Type B pancreatic cell (in vitro differentiated cells): ENCODE data around the gene RAD23A. TPM values are rescaled to one million over a fixed set of nuclear protein-coding genes. Genes with fewer than 3 reads are reported as not detected.

Experiments used
- DNase-seq: peaks from one replicate; pipeline ENCODE4 v3.0.0; 2021; ENCODE audit warnings: mixed read lengths; ENCODE audit not compliant: unreplicated experiment; ENCODE audit errors: extremely low spot score
- H3K27ac Mint-ChIP-seq: 2 replicates; pipeline ENCODE4 v1.8.0; 2021; ENCODE audit warnings: mild to moderate bottlenecking, mixed read lengths
- H3K27me3 Mint-ChIP-seq: 2 replicates; pipeline ENCODE4 v1.8.0; 2021; ENCODE audit warnings: mixed read lengths
- H3K36me3 Mint-ChIP-seq: 2 replicates; pipeline ENCODE4 v1.8.0; 2021; ENCODE audit warnings: mixed read lengths
- H3K4me1 Mint-ChIP-seq: one replicate; pipeline ENCODE4 v1.8.0; 2021; ENCODE audit warnings: mixed read lengths; ENCODE audit not compliant: unreplicated experiment
- H3K4me3 Mint-ChIP-seq: 2 replicates; pipeline ENCODE4 v1.8.0; 2021; ENCODE audit warnings: mild to moderate bottlenecking, mixed read lengths
- H3K9me3 Mint-ChIP-seq: 2 replicates; pipeline ENCODE4 v1.8.0; 2021; ENCODE audit warnings: mixed read lengths
- CTCF ChIP-seq: fragments of 200-600 bp; sonication (generic); conservative IDR thresholded peaks from 2 replicates; pipeline ENCODE4 v1.5.0; 2021; ENCODE audit warnings: antibody characterized with exemption, mild to moderate bottlenecking
- total RNA-seq: library from RNA; stranded (reverse); gene quantifications from 2 replicates; pipeline ENCODE4 v1.2.1, GENCODE V29; 2021; ENCODE audit warnings: low replicate concordance

RAD23A gene
- total RNA-seq, 1 donor from 2014 or later = 77.1 TPM

GRCh38 chr19:12993562-12993961 is 47.9 kb downstream of the RAD23A start:
- DNase-seq = no peak
- H3K27me3 Mint-ChIP-seq = peaks cover 68% of the 10 kb centered on the region
- H3K4me3 Mint-ChIP-seq = peak overlapping the region; percentile 60
- H3K9me3 Mint-ChIP-seq = no peaks in the 10 kb centered on the region
- TF ChIP-seq CTCF = no peak
- H3K36me3 Mint-ChIP-seq = no peaks in the 10 kb centered on the region
- peaks cover 14% of the 10 kb centered on the region for H3K4me1 Mint-ChIP-seq
- H3K27ac Mint-ChIP-seq = peak overlapping the region; percentile 24

GRCh38 chr19:12994701-12995595 is 49.3 kb downstream of the RAD23A start, which contains the start of gene NFIX:
NFIX (plus strand) TSS chr19:12995475; CDS start chr19:12995838, 363 bp downstream.
- no peak for TF ChIP-seq CTCF
- DNase-seq = no peak
- H3K36me3 Mint-ChIP-seq = no peaks in the 10 kb centered on the region
- peak within 1 kb of the TSS; percentile 44 for H3K27ac Mint-ChIP-seq
- peaks cover 81% of the 10 kb centered on the region for H3K27me3 Mint-ChIP-seq
- peak within 1 kb of the TSS; percentile 93 for H3K4me3 Mint-ChIP-seq
- no peaks in the 10 kb centered on the region for H3K9me3 Mint-ChIP-seq
- H3K4me1 Mint-ChIP-seq = peaks cover 14% of the 10 kb centered on the region

GRCh38 chr19:12995596-12996405 is 50.1 kb downstream of the RAD23A start:
- H3K27me3 Mint-ChIP-seq = peaks cover 86% of the 10 kb centered on the region
- DNase-seq = no peak
- H3K27ac Mint-ChIP-seq = no peak overlapping the region
- H3K9me3 Mint-ChIP-seq = no peaks in the 10 kb centered on the region
- TF ChIP-seq CTCF = no peak
- H3K4me1 Mint-ChIP-seq = peaks cover 11% of the 10 kb centered on the region
- H3K4me3 Mint-ChIP-seq = peak overlapping the region; percentile 86
- H3K36me3 Mint-ChIP-seq = no peaks in the 10 kb centered on the region

- DNase-seq = no peak
- TF ChIP-seq CTCF = no peak
- no peaks in the 10 kb centered on the region for H3K9me3 Mint-ChIP-seq
- H3K27me3 Mint-ChIP-seq = peaks cover 86% of the 10 kb centered on the region
- peak overlapping the region; percentile 72 for H3K4me3 Mint-ChIP-seq
- H3K36me3 Mint-ChIP-seq = no peaks in the 10 kb centered on the region
- H3K27ac Mint-ChIP-seq = no peak overlapping the region
- peaks cover 9% of the 10 kb centered on the region for H3K4me1 Mint-ChIP-seq
These were observed 50.9 kb downstream of the RAD23A start for GRCh38 chr19:12996406-12997094.
